KBM-7 (cell line): ENCODE results near the gene UBA3.
A peak's percentile ranks its signal among the peaks of the same experiment; 100 is the strongest.

ENCODE experiments used
- DNase-seq: peaks from one replicate; pipeline ENCODE4 v3.0.0-alpha.2; 2015
- in situ Hi-C: fragments of 300-500 bp; cut with MboI; formaldehyde crosslinking; loops from 2 replicates; pipeline ENCODE4 v1.14.3; 2020; ENCODE audit warnings: low sequenced_read_pairs, low pct_unique_long_range_greater_than_20kb, mixed read lengths

The UBA3 gene

GRCh38 chr3:69080233-69080920 lies at the start of gene UBA3:
TSS of gene UBA3 (minus strand) at chr3:69080365. CDS start at chr3:69080353, 12 bp downstream.
- DNase-seq = peak; percentile 62
- in situ Hi-C loops = no loop called here

- DNase-seq = no peak
Observed at GRCh38 chr3:69129531-69129930, 49.4 kb upstream of the UBA3 start.

DNA sequence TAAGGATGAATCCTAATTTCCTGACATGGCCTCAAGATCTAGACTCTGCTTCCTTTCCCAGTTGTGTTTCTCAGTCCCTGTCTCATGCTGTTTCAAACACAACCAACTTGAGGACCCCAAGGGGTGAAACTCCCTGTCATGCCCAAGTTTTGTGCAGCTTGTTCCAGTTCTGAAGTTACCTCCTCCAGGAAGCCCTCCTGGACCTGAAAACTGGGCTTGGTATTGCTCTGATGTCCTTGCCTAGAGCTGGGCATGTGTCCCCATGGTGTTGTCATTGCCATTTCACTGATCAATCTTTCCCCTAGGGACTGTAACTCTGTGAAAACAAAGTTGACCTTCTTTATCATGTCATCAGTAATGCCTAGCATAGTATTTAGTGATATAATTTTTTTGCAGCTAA lies 48.3 kb upstream of the UBA3 start:
- in situ Hi-C loops = loop anchor here (25.0 kb wide), 1 partner anchor 534 kb away; no protein-coding TSS in a partner anchor
- no peak for DNase-seq

More at GRCh38 chr3:69129531-69129930, 49.4 kb upstream of the UBA3 start:
- in situ Hi-C loops = loop anchor here (25.0 kb wide), 1 partner anchor 533 kb away; no protein-coding TSS in a partner anchor

DNA sequence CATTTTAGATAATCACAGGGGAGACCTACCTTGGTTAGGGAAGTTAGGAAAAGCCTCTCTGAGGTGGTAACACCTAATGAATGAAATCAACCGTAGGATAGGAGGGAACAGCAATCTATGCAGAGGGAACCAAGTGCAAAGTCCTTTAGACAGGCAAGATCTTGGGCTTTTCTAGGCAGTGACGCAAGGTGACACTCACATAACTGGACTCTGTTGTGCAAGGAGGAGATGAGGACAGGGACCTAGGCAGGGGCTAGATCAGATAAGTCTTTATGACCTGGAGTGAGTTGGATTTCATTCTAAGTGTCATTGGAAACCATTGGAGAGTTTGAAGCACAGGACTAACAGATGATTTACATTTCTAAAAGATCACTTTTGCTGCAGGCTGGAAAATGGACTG lies 46.8 kb upstream of the UBA3 start:
- no peak for DNase-seq
- in situ Hi-C loops = loop anchor here (25.0 kb wide), 1 partner anchor 535 kb away; no protein-coding TSS in a partner anchor

DNA sequence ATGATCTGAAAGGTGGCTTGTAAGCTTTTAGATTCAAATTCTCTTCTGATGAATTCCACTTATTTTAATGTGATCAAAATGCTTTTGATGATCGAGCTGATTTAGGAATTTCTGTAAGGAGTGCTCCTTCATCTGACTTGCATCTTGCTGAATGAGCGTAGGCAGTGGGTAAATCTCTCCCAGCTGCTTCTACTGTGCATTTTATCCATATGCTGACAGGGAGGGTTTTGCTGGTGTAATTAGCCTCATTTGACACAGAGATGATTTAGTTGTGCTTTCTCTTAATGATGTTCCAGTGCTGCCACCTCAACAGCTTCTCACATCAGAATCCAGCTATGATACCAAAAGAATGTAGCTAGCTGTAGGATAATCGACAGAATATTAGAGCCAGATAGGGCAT lies 46.1 kb upstream of the UBA3 start:
- DNase-seq = no peak
- in situ Hi-C loops = loop anchor here (25.0 kb wide), 1 partner anchor 536 kb away; no protein-coding TSS in a partner anchor

DNA sequence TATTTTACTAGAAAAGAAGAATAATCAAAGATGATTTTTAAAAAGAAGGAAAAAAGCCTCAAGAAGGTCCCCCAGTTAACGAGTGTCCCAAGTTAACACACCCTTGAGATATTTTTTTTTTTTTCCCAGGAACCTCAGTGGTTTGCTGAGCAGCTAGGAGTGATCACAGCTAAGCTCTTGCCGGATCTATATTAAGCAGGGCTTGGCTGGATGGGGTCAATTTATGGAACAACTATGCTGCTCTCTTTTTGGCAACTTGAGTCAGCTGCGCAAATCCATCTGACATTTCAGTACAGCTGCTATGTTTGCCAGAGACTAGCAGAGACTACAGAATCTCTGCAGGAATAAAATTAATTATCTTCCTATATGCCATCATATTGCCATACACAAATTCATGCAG lies 42.2 kb upstream of the UBA3 start, which contains the start of gene LMOD3:
Gene LMOD3 (minus strand): TSS at position 193 of the 400 bp plus-strand sequence. CDS start 209 bp downstream, outside the sequence.
- DNase-seq = no peak
- in situ Hi-C loops = no loop called here

DNA sequence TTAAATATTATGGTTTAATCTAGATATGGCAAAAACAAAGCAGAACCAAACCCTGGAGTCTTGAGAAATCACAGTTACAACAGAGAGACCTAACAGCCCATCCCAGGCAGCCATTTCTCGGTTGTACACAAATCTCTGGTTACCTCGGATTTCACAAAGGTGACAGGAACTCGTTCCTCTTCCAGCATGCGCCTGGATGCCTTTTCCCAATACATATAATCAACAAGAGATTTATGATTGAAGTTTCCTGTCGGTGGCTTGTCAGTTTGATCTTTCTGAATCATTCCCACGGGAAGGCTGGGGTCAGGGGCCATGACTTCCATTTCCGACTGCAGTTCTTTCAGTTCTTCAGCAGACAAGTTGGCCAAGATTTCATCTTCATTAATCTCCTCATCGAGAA lies 41.8 kb upstream of the UBA3 start:
- in situ Hi-C loops = no loop called here
- DNase-seq = no peak

DNA sequence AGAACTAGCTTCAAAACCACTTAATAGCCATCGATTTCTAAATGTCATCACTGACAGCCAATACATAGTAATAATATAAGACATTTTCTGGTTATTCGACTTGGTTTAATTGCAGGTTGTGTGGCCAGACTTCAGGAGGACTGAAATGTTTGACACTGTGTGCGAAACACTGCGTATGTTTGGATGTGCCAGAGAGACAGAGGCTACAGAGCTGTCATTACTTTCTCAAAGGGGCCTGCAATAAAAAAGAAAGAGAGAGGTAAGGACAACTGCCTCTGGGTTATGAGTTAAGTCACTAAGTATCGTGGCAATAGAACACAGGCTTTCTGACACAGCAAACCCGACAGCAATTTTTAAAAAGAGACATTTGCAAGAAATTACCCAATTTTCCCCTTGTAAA lies 41.3 kb upstream of the UBA3 start:
- DNase-seq = no peak
- in situ Hi-C loops = no loop called here

- peak; percentile 85 for DNase-seq
- in situ Hi-C loops = no loop called here
Observed at GRCh38 chr3:69120879-69121464, 40.8 kb upstream of the UBA3 start.

DNA sequence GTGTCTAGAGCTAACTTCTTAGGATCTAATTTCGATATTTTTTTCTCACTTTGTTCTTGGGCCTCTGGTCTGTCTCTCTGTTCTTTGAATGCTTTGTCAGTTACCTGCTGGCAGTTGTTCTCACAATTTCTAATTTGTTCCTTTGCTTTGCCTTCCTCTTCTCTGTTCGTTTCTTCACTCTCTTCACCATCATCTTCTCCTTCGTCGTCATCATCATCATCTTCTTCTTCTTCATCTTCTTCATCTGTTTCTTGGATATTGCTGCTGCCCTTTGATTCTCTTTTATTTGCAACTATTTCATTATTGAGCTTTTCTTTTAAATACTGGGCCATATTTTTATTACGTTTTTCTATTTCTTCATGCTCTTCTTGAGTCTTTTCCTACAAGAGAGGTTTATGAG lies 39.5 kb upstream of the UBA3 start:
- DNase-seq = no peak
- in situ Hi-C loops = no loop called here

DNA sequence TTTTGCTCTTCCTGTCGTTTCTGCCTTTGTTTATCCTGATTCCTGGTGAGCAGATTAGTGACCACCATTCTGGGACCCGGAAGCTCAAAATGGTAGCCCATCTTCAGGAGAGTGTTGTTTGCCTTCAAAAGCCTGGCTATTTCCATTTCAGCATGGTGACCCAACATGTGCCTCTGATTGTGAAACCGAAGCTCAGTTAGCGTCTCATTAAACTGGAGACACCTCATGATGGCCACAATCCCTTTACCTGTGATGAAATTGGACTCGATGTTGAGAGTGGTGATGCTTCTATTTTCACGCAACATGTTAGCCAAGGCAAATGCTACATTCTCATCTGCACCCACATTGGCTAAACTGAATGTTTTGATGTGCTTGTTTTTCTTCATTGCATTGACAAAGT lies 39.0 kb upstream of the UBA3 start:
- in situ Hi-C loops = no loop called here
- DNase-seq = no peak

- in situ Hi-C loops = no loop called here
- no peak for DNase-seq
Observed at GRCh38 chr3:69118555-69118954, 38.4 kb upstream of the UBA3 start.

DNA sequence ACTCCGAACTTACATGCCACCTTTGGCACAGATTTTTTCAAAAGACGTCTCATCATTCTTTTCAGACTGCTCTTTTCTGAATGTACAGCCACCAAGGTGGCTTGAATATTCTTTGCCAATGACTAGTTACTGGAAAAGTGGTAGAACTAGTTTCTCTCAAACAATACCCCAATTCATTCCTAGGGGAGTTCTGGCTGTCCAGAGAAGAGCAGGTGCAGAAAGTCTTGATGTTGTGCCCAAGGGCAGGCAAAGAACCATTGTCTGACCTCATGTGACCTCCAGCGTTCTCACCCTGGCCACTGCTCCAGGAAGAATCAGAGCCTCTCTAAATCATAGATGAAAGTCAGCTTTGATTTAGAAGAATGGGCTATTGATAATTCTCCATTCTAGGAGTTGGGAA lies 36.7 kb upstream of the UBA3 start:
- in situ Hi-C loops = no loop called here
- DNase-seq = no peak

DNA sequence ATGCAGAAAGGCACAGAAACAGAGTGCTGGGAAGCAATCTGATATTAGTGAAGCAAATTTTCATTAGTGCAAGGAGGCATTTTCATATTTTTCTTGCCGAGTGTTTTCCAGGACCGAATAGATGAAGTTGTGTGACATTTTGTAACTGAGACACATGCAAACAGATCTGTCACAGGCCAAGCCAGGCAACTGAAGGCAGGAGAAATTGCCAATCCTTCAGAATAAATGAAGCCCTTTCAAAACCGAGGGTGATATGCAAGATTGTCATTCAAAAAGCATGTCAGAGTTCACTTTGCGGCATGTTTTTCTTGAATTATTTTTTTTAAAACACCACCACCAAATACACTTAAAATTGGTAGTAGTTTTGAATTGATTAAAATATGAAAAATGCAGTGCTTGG lies 36.0 kb upstream of the UBA3 start:
- in situ Hi-C loops = no loop called here

GRCh38 chr3:69115731-69116130 lies 35.6 kb upstream of the UBA3 start:
- no peak for DNase-seq
- in situ Hi-C loops = no loop called here

More for the DNA sequence above, 36.0 kb upstream of the UBA3 start:
- no peak for DNase-seq

DNA sequence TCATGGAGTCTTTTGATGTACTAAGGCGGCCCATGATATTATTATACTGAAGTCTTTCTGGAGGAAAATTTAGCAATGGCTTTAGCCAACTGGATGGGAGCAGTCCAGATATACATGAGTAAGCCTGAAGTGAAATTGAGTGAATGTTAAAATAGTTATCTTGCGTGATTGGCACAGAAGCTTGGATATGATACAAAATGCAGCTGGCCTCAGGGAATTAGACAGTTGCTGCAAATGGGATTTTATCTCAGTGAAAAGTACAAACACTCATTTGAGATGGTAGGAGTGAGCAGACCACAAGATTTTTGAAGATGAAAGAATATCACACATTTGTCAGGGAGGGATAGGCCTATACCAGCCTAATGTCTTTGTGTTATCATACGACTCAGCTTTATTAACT lies 33.4 kb upstream of the UBA3 start:
- in situ Hi-C loops = no loop called here
- no peak for DNase-seq

DNA sequence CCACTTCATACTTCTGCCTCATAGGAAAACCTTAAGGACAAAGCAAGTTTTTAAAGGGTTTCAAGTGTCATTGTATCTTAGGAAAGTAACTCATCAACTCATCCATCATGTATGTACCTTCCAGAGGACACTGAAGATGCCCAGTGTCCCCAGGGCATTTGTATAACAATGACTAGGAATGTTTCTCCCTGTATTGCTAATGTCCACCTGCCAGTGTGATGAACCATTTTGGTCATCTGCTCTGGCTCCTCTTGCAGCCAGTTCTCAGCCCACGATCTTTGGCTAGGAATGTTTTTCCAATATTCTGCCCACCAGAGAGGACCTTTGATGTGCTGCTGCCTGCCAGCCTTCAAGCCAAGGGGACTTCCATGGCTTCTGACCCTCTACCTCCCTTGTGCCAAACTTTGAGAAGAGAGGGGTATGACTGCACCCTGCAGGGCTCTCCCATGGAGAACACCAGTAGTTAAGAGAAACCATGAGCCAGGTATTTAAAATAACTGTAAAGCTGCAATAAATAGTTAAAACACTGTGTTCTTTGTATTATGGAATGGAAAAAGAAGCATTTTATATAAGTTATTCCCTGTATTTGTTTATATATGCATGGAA lies 30.9 kb upstream of the UBA3 start:
- in situ Hi-C loops = no loop called here
- no peak for DNase-seq

GRCh38 chr3:69108811-69109210 lies 28.6 kb upstream of the UBA3 start:
- in situ Hi-C loops = no loop called here
- peak; percentile 23 for DNase-seq

DNA sequence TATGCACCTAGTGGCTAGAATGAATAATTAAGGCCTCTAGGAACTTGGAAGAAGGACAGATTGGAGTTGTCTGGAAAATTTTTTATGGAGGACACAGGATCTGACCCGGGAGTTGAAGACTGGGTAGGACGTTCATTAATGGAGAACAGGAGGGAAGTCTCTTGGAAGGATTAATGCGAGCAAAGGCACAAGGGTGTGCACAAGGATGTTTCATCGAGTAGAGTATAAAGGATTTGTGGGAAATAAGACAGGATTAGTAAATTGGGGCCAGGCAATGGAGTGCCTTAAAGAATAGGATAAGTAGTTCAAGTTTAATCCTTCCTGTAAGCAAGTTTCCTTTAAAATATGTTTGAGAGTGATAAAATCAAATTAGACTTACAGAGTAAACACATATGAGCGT lies 27.7 kb upstream of the UBA3 start:
- DNase-seq = no peak
- in situ Hi-C loops = no loop called here

- DNase-seq = no peak
- in situ Hi-C loops = no loop called here
Observed at GRCh38 chr3:69105320-69105719, 25.2 kb upstream of the UBA3 start.
